OCI-LY3 (cell line): Measurements from ENCODE around the gene AGRP.

Experiments used
- H2AFZ ChIP-seq: fragments of 200-600, 300-600 bp; shearing (Covaris generic); 2 replicates; pipeline ENCODE4 v1.6.0; 2014; ENCODE audit warnings: antibody characterized with exemption, low read depth, low read length
- H3K27ac ChIP-seq: fragments of 200-600, 300-600 bp; sonication (generic); 2 replicates; pipeline ENCODE4 v1.5.1; 2014; ENCODE audit warnings: mild to moderate bottlenecking, low read length, moderate library complexity, mixed read lengths
- H3K27me3 ChIP-seq: fragments of 200-600, 300-600 bp; sonication (generic); 2 replicates; pipeline ENCODE4 v1.6.1; 2014; ENCODE audit warnings: low read depth, low read length, mixed read lengths
- H3K36me3 ChIP-seq: fragments of 200-600, 300-600 bp; sonication (generic); replicated peaks from 2 replicates; pipeline ENCODE3; 2014; ENCODE audit warnings: low read depth, low read length, mixed read lengths
- H3K4me1 ChIP-seq: fragments of 300-600, 200-600 bp; sonication (generic); 2 replicates; pipeline ENCODE4 v1.6.1; 2014; ENCODE audit warnings: low read length, mixed read lengths
- H3K4me2 ChIP-seq: fragments of 200-600, 300-600 bp; sonication (generic); 2 replicates; pipeline ENCODE4 v1.6.1; 2014; ENCODE audit warnings: low read length, mixed read lengths
- H3K4me3 ChIP-seq: fragments of 300-600, 200-600 bp; sonication (generic); 2 replicates; pipeline ENCODE4 v1.5.1; 2014; ENCODE audit warnings: antibody characterized with exemption, mild to moderate bottlenecking, low read length, moderate library complexity
- H3K79me2 ChIP-seq: fragments of 300-600, 200-600 bp; shearing (Covaris generic); 2 replicates; pipeline ENCODE4 v1.6.1; 2014; ENCODE audit warnings: mild to moderate bottlenecking, low read length, mixed read lengths
- H3K9ac ChIP-seq: fragments of 300-600, 200-600 bp; shearing (Covaris generic); 2 replicates; pipeline ENCODE4 v1.6.0; 2014; ENCODE audit warnings: mild to moderate bottlenecking, low read length, moderate library complexity
- H3K9me3 ChIP-seq: fragments of 200-600, 300-600 bp; shearing (Covaris generic); 2 replicates; pipeline ENCODE4 v1.6.1; 2014; ENCODE audit warnings: low read length, mixed read lengths; ENCODE audit not compliant: insufficient read depth
- H4K20me1 ChIP-seq: fragments of 200-600, 300-600 bp; sonication (generic); 2 replicates; pipeline ENCODE4 v1.6.1; 2016; ENCODE audit warnings: low read length, mixed read lengths; ENCODE audit not compliant: insufficient read depth
- CTCF ChIP-seq: fragments of 200-600, 300-600 bp; sonication (generic); IDR thresholded peaks from 2 replicates; pipeline ENCODE4 v1.5.1; 2014; ENCODE audit warnings: antibody characterized with exemption, low read length, low read depth
- EZH2phosphoT487 ChIP-seq: fragments of 200-600 bp; shearing (Covaris generic); IDR thresholded peaks from 2 replicates; pipeline ENCODE4 v1.6.1; 2018; ENCODE audit warnings: antibody characterized with exemption, mixed run types, low read depth

AGRP gene

GRCh38 chr16:67446968-67447507 lies 36.3 kb downstream of the AGRP start:
- H3K4me3 ChIP-seq: no peak overlapping the region
- TF ChIP-seq CTCF (no peak), EZH2phosphoT487 (no peak)
- H2AFZ ChIP-seq: no peak overlapping the region
- H3K27ac ChIP-seq: no peak overlapping the region
- H4K20me1 ChIP-seq: peaks cover 7% of the 10 kb centered on the region
- H3K9me3 ChIP-seq: no peaks in the 10 kb centered on the region
- H3K36me3 ChIP-seq: peaks cover 6% of the 10 kb centered on the region
- H3K9ac ChIP-seq: no peak overlapping the region
- H3K79me2 ChIP-seq: no peaks in the 10 kb centered on the region
- H3K4me2 ChIP-seq: no peak overlapping the region
- H3K4me1 ChIP-seq: no peaks in the 10 kb centered on the region
- H3K27me3 ChIP-seq: no peaks in the 10 kb centered on the region

GRCh38 chr16:67445913-67446907 lies 37.1 kb downstream of the AGRP start:
- no peak for TF ChIP-seq EZH2phosphoT487
- TF ChIP-seq CTCF: no peak
- H3K9ac ChIP-seq: no peak overlapping the region
- H3K4me2 ChIP-seq: no peak overlapping the region
- 0 out of 2 replicates have a peak, but pooled peaks cover 3% of the 10 kb centered on the region for H4K20me1 ChIP-seq
- peaks cover 3% of the 10 kb centered on the region for H3K36me3 ChIP-seq
- no peaks in the 10 kb centered on the region for H3K27me3 ChIP-seq
- H3K4me3 ChIP-seq: no peak overlapping the region
- H3K4me1 ChIP-seq: no peaks in the 10 kb centered on the region
- no peaks in the 10 kb centered on the region for H3K79me2 ChIP-seq
- no peak overlapping the region for H3K27ac ChIP-seq
- H2AFZ ChIP-seq: no peak overlapping the region
- H3K9me3 ChIP-seq: no peaks in the 10 kb centered on the region

GRCh38 chr16:67445441-67445912 lies 37.9 kb downstream of the AGRP start:
- Histone ChIP-seq H3K27me3 (no peaks in the 10 kb centered on the region), H3K9ac (no peak overlapping the region), H3K4me3 (no peak overlapping the region), H3K27ac (no peak overlapping the region), H3K9me3 (no peaks in the 10 kb centered on the region), H4K20me1 (0 out of 2 replicates have a peak, but pooled peaks cover 3% of the 10 kb centered on the region), H3K4me1 (no peaks in the 10 kb centered on the region), H3K36me3 (peaks cover 3% of the 10 kb centered on the region), H3K4me2 (no peak overlapping the region), H2AFZ (no peak overlapping the region), H3K79me2 (no peaks in the 10 kb centered on the region)
- no peak for TF ChIP-seq CTCF
- no peak for TF ChIP-seq EZH2phosphoT487

- Histone ChIP-seq H3K36me3 (peaks cover 3% of the 10 kb centered on the region), H3K4me1 (no peaks in the 10 kb centered on the region), H3K9me3 (no peaks in the 10 kb centered on the region), H3K4me2 (no peak overlapping the region), H3K27me3 (no peaks in the 10 kb centered on the region), H3K79me2 (no peaks in the 10 kb centered on the region), H3K27ac (no peak overlapping the region), H2AFZ (no peak overlapping the region), H3K9ac (no peak overlapping the region), H3K4me3 (no peak overlapping the region), H4K20me1 (0 out of 2 replicates have a peak, but pooled peaks cover 3% of the 10 kb centered on the region)
- TF ChIP-seq EZH2phosphoT487 (no peak), CTCF (no peak)
These were observed 38.3 kb downstream of the AGRP start for GRCh38 chr16:67445126-67445426.
